GM18499 (cell line): ENCODE results near the gene VPS39.

ENCODE experiments used
- ATAC-seq: cut with Tn5 transposase; IDR thresholded peaks from one replicate; pipeline ENCODE4 v1.9.1; 2021; ENCODE audit warnings: moderate number of reproducible peaks; ENCODE audit not compliant: insufficient read depth, unreplicated experiment

The VPS39 gene

DNA sequence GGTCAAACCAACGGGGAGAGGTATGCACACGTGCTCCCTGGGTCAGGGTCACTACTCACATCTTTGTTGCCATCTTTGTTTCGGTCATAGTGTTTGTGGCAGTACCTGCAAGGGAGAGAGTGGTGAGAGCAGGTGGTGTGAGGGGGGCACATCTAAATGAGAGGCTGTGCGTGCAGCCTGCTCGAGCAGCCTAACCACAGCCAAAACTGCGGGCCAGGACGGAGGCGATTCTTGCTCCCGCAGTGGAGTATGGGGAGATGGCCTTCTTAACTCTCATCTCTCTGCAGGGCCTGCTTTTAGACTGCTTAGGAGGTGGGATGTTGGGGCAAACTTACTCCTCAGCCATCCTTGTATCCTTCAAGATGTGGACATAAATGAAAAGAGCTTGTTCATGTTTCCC lies 44.8 kb downstream of the VPS39 start:
- no peak for ATAC-seq

DNA sequence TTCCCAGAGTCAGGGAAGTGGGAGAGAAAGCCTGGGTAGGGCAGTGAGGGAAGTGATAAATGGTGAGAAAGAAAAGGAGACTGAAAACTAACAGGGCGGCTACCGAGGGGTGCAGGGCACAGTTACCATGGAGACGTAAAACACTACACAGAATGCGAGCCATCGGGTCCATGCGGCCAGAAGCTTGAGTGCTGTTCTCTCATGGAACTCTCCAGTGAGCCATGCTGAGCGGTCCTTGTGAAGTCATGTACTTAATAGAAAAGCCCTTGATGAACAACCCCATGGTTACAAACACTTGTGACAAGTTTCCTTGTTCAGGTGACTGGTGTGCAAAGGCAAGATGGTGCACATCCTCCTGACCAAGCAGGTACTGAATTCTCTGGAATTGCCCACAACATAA lies 48.0 kb downstream of the VPS39 start:
- ATAC-seq = no peak

DNA sequence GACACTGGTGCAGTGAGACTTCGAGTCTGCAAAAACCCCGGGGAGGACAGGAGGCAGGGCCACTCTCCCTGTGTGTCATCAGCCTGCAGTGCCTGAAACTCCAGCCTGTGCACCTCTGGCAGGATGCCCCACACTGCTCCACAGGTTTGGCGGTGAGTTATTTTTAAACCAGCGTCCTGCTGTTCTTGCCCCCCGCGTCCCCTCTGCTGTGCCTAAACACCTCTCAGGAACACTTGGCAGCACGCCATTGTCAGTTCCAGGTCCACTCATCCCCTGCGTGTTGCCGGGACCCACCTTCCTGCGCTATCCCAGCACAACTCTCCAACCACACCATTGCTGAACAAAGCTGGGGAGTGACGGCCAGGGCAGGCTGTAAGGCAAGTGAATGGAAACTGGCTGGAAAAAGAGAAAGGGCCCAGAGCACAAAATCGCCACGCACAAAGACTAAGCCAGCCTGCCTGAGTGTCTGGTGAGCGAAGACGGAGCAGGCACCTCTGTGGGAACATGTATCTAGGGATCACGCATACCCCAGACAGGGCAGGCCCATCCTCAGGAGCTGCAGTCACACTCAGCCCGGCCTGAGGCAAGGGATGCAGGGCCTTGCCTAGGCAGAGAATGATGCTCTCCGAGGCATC lies 48.6 kb downstream of the VPS39 start:
- no peak for ATAC-seq

DNA sequence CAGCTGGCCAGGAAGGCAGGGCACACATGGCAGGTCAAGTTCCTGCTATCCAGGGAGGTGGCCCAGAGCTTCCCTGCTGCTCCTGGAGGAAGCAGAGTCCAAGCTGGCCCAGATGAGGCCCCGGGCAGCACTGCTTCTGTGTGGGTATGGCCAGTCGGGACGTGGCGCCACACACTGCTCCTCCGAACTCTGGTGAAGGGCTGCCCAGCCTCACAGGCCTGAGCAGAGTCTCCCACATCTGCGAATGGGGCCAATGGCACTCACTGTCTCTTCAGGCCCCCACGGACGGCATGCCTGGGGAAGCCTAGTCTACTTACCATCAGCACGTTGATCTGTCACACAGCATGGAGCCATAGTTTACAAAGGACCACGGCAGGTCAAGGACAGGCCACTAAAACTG lies 49.2 kb downstream of the VPS39 start:
- no peak for ATAC-seq

DNA sequence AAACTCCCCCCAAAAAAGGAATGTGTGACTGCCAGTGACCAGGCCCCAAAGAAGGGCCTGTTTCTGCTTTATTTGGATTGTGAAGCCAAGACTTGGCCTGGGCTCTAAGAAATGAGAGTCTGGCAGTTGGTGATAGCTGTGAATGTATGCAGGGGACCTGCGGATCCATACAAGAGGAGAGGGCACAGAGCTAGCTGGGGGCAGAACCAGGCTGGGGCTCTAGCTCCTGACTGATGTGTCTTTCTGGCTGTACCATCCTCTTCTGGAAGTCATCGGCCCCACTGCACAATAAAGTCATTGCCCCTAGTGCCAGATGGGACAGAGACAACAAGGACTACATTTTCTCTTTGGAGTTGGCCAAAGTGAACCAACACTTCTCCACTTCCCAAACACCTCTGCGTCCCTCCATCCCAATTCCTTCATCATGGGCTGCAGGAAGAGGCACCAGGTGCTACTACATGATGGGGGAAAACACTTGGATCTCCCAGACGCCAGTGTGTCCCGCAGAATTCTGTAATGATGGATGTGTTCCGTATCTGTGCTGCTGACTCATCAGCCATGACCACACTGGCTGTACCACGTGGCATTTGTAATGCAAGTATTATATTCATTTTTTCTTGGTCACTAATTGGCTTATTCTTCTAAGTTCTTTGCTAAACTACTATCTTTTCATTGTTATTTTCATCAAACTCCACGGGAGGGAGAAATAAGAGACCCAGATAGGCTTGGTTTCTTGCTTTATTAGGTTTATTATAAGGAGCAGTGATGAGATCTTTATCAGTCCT lies 49.9 kb downstream of the VPS39 start:
- ATAC-seq = no peak

DNA sequence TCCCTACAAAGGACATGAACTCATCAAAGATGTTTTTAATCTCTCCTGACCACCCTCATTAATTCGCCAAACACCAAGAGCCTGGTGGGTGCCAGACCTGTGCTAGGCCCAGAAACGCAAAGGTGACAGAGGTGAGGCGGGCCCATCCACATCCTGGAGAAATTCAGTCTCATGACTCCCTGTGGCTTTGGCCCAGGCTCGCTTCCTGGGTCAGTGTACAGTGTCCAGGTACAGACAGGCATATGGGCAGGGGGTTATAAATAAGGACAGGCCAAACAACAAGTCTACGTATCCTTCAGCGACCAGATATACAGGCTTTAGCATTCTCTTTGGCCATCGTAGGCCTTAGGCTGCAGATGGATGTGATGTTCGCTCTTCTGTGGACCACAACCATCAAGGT lies 50.7 kb downstream of the VPS39 start:
- ATAC-seq = no peak

DNA sequence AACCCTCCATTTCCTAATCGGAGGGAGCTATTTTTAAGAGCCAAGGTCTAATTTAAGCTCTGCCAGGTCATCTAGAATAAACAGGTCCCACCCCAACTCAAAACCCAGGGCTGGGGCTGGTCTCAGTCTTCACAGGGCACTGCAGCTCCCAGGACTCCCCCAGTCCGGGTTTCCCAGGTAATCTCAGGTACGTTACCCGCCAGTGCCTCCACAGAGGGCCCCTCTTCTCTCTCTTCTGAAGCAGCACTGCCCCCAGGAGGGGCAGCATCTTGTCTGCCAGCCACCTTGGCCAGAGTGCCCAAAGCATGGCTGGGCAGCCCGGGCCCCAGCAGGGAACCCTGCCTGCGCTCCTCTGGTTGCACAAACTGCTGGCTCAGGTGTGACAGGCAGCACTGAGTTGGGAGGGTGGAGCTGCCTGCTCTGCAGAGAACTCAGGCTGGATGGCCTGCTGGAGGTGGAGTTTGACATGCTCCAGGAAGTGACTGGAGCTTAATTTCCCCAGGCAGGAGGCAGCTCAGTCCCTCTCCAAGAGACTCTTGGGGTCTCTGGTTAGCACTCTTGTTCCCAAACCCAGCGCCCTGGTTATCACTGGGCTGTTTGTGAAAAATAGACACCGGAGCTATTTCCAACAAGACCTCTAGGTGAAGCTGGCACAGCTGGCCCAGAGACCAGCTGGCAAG lies 51.7 kb downstream of the VPS39 start, which contains the start of gene PLA2G4F:
PLA2G4F (minus strand) TSS at position 394 of the 680 bp plus-strand sequence; CDS start at position 307, 87 bp downstream.
- no peak for ATAC-seq

DNA sequence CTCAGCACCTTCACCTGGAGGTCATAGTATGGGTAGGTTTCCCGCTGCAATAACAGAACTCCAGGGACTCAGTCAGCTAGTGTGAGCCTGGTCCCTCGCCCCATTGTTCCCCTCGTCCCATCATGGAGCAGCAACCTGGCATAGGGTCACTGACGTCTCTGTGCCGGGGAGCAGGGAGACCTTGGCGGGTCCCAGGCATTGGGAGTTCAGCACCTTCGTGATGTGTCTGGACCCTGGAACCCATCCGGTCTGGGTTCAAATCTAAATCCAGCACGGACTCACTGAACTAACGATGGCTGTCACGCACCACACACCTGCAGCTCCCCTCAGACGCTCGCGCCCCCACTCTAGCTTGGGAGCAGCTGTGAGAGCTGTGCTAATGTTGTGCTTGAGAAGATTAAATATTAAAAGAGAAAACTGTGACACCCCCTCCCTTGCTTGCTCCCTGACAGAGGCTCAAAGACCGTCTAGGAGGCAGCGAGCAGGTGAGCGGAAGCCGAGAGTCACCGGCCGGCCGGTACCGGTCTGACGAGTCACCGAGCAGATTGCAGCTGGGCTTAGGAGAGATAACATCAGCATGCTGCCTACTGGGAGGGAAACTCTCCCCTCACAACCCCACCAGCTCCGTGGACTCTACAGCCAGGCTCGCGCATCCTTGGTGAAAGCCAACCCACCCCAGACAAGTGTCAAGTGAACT lies 52.4 kb downstream of the VPS39 start:
- no peak for ATAC-seq

DNA sequence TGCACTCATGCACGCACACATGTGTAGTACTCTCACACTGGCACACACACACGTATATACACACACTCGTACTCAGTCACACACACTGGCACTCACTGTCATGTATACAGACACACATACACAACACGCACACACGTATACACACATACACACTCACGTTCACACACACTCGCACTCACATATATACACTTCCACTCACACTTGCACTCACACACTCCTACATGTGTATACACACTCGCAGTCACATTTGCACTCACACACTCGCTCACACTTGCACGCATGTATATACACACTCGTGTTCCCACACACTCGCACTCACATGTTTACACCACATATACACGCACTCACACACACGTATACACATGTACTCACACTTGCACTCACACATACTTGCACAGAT lies 53.1 kb downstream of the VPS39 start:
- ATAC-seq = no peak

DNA sequence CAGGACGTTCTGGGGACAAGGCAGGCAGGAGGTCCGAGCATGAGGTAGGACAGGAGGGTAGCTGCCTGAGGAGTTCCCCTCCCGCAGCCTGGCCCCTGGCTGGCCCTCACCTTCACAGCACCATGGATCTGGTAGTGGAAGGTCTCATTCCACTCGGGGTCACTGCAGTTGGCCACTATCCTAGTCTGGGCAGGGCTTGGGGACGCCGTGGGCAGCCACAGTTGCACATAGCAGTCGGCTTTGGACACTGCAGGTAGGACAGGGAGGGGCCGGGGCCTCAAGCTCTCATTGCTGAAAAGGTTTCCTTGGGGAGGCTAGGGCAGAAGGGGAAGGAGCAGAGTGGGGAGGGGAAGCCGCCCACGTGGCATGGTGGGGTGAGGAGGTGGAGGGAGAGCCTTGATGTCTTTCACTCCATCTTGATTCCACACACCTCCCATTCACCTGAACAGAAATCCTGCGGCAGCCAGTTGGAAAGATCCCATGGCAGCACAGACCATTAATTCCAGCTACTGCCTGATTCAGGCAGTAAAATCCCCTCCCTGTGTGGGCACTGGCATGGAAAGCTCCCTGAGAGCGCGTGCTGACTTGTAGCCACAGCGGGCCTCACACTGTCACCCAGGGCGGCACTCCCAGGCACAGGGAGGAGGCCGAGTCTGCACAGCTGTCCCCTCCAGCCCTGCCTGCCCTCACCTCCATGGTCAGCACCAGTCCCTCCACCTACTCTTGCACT lies 53.7 kb downstream of the VPS39 start:
- ATAC-seq = no peak

DNA sequence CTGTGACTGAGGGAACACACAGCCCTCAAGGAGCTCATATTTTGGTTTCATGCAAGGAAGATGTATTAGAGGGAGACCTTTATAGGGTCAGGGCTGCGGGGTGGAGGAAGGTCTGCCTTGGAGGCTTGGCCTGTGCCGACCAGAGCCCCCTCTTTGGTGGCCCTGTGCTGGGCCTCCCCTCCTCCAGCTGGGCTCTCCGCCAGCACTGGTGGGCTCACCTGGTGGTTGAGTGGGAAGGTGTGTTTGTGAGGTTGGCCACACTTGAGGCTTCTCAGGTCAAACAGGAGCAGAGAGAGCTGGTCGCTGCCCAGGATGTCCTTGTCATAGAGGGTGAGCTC lies 54.3 kb downstream of the VPS39 start:
- ATAC-seq = no peak

DNA sequence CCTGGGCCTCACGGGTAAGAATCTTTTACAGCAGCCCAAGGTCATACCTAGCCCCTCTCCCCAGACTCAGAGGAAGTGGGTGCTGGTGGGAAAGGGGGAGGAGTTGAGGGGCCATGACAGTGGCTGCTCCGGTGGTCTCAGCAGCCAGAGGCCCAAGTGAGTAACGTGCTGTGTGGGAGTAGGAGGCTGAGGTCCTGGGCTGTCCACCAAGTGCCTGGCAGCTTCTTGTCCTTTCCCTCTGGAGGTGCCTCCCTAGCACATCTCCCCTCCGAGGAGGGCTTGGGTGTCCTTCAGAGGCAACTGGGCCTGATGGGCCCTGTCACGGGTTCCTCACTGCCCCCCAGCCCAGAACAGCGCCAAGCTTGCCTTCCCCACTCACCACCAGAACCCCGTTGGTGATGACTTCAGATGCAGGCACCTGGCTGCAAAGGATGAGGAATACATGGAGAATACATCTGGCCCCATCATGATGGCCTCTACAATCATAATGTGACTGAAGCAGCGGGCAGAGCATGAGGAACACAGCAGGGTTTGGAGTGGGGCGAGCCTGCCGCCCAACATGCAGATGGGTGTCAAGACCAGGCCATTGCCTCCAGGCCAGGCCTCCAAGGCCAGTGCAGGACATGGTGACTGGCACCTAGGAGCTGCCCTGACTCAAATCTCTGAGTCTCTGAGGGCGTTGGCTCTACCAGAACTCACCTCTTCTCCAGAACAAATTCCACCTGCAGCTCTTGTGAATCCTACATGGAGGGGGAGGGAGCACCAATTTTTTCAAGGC lies 55.0 kb downstream of the VPS39 start:
- no peak for ATAC-seq

DNA sequence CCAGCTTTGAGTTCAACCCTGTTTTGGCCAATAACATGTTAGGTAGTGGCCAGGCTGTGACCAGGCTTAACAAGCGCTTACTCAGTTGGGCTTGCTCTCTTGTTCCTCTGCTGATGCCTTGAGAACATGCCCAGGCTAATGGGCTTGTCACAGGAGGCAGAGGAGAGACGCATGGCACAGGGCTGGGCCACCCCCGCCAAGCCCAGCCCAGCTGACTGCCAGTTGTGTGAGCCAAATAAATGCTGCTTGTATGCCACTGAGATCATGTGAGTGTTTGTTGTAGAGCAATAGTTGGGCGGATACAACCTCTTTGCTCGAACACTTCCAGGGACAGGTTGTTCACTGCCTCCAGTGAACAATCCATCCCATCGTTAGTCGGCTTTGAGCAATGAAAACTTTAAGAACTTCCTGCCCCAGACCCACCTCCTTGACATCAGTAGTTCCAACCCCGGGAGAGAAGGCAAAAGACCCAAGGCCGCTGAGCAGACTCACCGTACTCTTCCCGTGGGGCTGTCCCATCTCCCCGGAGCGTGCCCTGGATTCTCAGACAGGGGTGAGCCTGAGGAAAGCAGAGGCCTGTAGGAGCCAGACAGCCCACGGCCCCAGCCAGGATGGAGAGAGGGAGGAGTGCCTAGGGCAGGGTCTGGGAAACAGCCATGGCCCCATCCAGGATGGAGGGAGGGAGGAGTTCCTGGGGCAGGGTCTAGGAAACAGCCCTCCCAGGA lies 55.7 kb downstream of the VPS39 start:
- no peak for ATAC-seq

DNA sequence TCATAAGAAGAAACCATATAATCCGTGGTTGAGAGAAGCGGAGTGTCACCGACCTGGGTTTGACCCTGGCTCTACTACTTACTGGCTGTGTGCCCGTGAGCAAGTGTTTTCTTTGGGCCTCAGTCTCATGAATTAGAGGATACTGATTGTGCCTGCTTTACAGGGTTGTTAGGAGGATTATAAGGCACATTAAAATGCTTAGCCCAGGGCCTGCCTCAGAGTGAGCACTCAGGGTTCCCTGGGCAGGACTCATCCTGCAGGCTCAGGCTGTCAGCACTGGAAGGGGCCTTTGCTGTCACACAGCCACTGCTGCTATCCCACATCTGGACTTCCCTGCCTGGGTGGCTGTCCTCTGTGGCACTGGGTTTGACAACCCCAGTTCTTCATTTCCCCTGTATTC lies 56.4 kb downstream of the VPS39 start:
- ATAC-seq = no peak

DNA sequence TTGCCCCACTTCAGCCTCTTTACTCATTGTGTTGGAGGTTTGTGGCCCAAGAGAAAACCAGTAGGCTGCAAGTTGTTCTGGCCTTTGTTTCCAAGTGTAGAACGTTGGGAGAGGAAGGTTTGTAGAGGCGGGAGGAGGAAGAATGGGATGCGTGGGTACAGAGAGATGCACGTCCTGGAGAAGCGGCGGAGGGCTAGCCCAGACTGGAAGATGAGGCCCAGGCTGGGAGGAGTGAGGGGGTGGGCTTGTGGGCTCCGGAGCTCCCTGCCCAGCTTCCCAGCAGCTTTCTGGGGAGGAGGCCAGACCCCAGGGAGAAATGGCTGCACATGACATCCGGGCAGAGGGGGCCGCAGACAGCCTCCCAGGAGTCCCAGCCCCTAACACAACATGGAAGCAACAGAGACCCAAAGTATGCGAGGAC lies 57.0 kb downstream of the VPS39 start:
- no peak for ATAC-seq

DNA sequence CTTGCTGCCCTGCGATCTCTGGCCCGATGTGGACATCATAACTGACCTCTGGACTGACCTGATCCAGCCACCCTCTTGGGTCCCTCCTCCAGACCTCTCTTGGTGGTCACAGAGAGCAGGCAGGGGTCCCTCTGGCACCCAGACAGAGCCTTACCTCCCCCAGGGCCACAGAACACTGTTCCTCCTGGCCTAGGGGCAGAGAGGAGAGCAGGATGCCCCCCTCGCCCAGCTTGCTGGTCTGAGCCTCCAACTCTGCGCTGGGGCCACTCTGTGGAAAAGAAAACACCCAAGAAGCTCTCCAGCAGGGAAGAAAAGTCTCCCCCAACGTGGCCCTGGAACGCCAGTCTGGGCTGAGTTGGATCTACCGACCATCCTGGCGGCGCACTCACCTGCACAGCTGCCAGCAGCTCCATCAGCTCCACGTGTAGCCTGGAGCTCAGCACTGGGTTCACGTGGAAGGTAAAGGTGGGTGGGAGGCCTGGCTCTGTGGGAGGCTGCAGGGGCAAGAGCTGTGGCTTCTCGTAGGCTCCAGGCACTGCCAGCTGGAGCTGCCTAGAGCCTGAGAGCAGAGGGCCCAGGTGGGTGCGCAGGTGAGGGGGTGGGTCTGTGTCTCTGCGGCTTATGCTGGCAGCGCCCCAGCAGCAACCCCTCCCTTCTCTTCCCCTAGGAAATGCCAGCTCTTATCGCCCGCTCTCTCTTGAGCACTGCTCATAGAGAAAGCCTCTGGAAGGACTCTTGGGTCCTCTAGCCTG lies 57.7 kb downstream of the VPS39 start:
- ATAC-seq = no peak

DNA sequence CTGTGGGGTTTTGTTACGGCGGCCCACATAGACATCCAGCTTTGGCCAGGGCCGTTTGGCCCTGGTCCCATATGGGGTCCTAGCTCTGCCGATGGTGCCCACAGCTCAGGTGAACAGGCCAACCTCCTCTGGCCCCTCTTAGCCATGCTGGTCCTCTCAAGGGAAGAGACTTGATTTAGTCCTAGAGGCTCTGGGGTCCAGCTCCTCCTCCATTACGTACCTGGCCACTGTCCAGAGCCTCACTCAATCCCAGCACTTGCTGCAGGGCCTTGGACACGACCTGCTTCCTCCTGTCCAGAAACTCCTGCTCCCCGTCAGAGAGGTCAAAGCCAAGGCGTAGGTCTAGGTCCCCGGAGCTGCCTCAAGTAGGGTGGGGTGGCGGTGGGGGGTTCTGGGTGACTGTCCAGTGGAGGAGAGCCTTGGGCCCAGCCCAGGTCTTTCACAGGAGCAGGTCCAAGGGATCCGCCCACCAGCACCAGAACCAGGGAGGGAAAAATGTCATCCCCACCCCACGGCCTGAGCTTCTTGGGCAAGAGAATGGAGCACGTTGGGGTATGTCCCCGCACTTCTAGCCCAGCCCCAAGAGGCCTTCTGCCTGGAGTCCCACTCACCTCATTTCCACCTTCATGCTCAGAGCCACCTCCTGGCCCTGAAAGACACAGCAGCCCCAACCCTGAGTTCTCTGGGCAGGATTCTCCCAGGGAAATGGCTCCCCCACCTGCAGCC lies 58.4 kb downstream of the VPS39 start:
- no peak for ATAC-seq
